Ovary (tissue), 9 donors: Measurements from ENCODE around the gene CD300H. TPM values are rescaled to one million over a fixed set of nuclear protein-coding genes. Genes with fewer than 3 reads are reported as not detected.

ENCODE experiments used
- DNase-seq, 5 donors: peaks; one replicate each; pipeline ENCODE4 v3.0.0-alpha.2; 2019 to 2020
- H3K27ac ChIP-seq, 2 donors: fragments of 200-600 bp; one replicate each; pipeline versions ENCODE4 v1.5.1 to v1.8.0; 2019 to 2022
- H3K27me3 ChIP-seq: fragments of 200-600 bp; one replicate; pipeline ENCODE4 v1.8.0; 2022
- H3K36me3 ChIP-seq: fragments of 200-600 bp; sonication (generic); one replicate; pipeline ENCODE4 v1.5.1; 2019
- H3K4me1 ChIP-seq: one replicate; pipeline ENCODE4 v1.8.1; 2013; ENCODE audit warnings: mild to moderate bottlenecking, moderate library complexity; ENCODE audit not compliant: insufficient read depth
- H3K4me3 ChIP-seq: fragments of 200-600 bp; sonication (generic); one replicate; pipeline ENCODE4 v1.5.1; 2017
- H3K9me3 ChIP-seq, 2 donors: fragments of 200-600 bp in 1 of 2; sonication (generic) in 1 of 2; one replicate each; pipeline versions ENCODE4 v1.5.1 to v1.8.1; 2013 to 2019; ENCODE audit warnings: mild to moderate bottlenecking in 1 of 2, moderate library complexity in 1 of 2
- EP300 ChIP-seq: sonication (generic); formaldehyde crosslinking; IDR thresholded peaks from one replicate; pipeline ENCODE4 v1.6.1; 2017; ENCODE audit warnings: antibody characterized with exemption
- POLR2A ChIP-seq: fragments of 450-650 bp; IDR thresholded peaks from one replicate; pipeline ENCODE4 v1.6.1; 2017; ENCODE audit warnings: antibody characterized with exemption, mild to moderate bottlenecking, moderate library complexity
- WGBS, 3 donors: extraction: QIAGEN DNeasy Blood & Tissue Kit in 1 of 3; methylation state at CpG; one replicate each; pipeline versions ENCODE4 v1.1.5 to v1.1.7; 2013 to 2017; 5-methylcytosine and 5-hydroxymethylcytosine counted together
- intact Hi-C, 4 donors: fragments of 100-400 bp; cut with DNase I; formaldehyde crosslinking; loops; one replicate each; pipeline versions ENCODE4 v1.11.0 to v1.15.1; 2022 to 2023
- polyA plus RNA-seq, 2 donors: library from polyadenylated mRNA; stranded (reverse); fragments of 200-250 nt in 1 of 2; fragments of 350-450 nt in 1 of 2; fragmentation: Illumina TruSeq in 1 of 2; extraction: RNeasy Lipid Tissue Mini Kit (QIAGEN cat#74804) in 1 of 2; gene quantifications; one replicate each; pipeline ENCODE4 v1.2.3, GENCODE V29; 2013 to 2014
- total RNA-seq, 7 donors: library from RNA; depleted of rRNA in 2 of 7; stranded (reverse); fragments of >200 nt in 2 of 7; fragmentation: NEBNext Ultra II Directional in 3 of 7; extraction: Animal tissue kit (Norgen Biotek cat#: 25700) in 3 of 7; gene quantifications; one replicate each; pipeline versions ENCODE4 v1.1.0 to v1.2.4, GENCODE V29; 2016 to 2023
- TF ChIP-seq, protein P1 (sequence below), 3 donors: fragments of 450-650 bp in 2 of 3; fragments of 200-600 bp in 1 of 3; IDR thresholded peaks; one replicate each; pipeline versions ENCODE4 v1.5.1 to v1.8.0; 2016 to 2022; ENCODE audit warnings: antibody characterized with exemption in 3 of 3, mild to moderate bottlenecking in 1 of 3
- donor health status: DM: no; HTN: no; CAD: no; lungs with moderate emphysema.
- donor health status: DM: no; HTN: no; CAD: no.
- donor health status: Bipolar disorder and iron deficiency.
- donor health status: DM: yes; HTN: yes; CAD: no.
- donor health status: DM: no; HTN: no; CAD: no.
- donor health status: DM: yes; HTN: yes; CAD: no.

CD300H gene
- total and polyA plus RNA-seq, 9 donors, result not detected

DNA sequence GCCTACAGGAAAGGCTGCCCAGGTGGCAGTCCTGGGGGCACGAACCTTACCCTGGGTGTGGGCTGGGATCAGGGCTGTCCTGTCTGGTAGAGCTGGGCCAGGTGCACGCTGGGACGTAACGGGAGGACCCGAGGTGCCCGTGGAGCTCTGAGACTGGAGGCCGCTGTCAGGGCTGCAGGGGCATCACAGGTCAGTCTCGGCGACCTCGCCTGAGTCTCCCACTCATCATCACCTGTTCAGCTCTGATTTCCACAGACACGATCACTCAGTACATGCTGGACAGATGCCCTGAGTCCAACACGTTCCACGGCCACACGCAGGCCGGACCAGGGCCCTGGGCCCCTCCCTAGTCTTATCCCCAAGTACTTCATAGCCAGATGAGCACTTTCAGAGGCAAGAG, 16.7 kb downstream of the CD300H start:
- no peak overlapping the region for H3K4me3 ChIP-seq
- no peaks in the 10 kb centered on the region for H3K36me3 ChIP-seq
- no peaks in the 10 kb centered on the region for H3K4me1 ChIP-seq
- WGBS, 3 donors, result 63 to 83% (median 69%) methylated on average over 10 to 15 of the region's 15 CpGs
- H3K27ac ChIP-seq, result no peak overlapping the region
- no peaks in the 10 kb centered on the region for H3K9me3 ChIP-seq
- TF ChIP-seq, protein P1, sequence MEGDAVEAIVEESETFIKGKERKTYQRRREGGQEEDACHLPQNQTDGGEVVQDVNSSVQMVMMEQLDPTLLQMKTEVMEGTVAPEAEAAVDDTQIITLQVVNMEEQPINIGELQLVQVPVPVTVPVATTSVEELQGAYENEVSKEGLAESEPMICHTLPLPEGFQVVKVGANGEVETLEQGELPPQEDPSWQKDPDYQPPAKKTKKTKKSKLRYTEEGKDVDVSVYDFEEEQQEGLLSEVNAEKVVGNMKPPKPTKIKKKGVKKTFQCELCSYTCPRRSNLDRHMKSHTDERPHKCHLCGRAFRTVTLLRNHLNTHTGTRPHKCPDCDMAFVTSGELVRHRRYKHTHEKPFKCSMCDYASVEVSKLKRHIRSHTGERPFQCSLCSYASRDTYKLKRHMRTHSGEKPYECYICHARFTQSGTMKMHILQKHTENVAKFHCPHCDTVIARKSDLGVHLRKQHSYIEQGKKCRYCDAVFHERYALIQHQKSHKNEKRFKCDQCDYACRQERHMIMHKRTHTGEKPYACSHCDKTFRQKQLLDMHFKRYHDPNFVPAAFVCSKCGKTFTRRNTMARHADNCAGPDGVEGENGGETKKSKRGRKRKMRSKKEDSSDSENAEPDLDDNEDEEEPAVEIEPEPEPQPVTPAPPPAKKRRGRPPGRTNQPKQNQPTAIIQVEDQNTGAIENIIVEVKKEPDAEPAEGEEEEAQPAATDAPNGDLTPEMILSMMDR (IDR thresholded peaks at IDR 0.05), result no peak
- TF ChIP-seq EP300 (no peak), POLR2A (no peak)
- DNase-seq, result no peak
- H3K27me3 ChIP-seq, result no peaks in the 10 kb centered on the region
- intact Hi-C loops, result loop anchor here in 1 of 4 donors (10.0 kb wide), 1 partner anchor 64 kb away; no protein-coding TSS in a partner anchor

DNA sequence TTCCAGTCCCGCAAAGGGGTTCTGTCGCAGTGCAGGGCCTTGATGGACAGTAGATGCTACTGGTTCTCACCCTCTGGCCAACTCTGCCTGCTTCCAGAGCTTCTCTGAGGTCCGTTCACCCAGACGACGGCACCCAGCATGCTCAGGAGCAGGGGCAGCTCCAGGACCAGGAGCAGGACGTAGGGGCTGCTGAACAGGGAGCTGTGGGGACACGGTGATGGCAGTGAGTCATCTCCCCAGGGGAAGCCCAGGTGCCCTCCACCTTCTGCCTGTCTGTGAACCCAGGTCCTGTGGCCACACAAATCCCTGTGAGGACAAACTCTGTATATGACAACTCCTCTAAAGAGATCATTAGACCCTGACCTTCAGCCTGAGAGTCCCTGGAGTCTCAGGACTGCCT, 18.0 kb downstream of the CD300H start:
- Histone ChIP-seq H3K4me3 (no peak overlapping the region), H3K27me3 (no peaks in the 10 kb centered on the region), H3K9me3 (no peaks in the 10 kb centered on the region), H3K36me3 (no peaks in the 10 kb centered on the region), H3K4me1 (no peaks in the 10 kb centered on the region), H3K27ac (no peak overlapping the region)
- 64 to 86% (median 65%) methylated on average over 7 of the region's 7 CpGs for WGBS, 3 donors
- DNase-seq, result no peak
- TF ChIP-seq EP300, result no peak
- TF ChIP-seq, protein P1 (IDR thresholded peaks at IDR 0.05), result no peak
- TF ChIP-seq POLR2A, result no peak
- intact Hi-C loops, result no loop called here

DNA sequence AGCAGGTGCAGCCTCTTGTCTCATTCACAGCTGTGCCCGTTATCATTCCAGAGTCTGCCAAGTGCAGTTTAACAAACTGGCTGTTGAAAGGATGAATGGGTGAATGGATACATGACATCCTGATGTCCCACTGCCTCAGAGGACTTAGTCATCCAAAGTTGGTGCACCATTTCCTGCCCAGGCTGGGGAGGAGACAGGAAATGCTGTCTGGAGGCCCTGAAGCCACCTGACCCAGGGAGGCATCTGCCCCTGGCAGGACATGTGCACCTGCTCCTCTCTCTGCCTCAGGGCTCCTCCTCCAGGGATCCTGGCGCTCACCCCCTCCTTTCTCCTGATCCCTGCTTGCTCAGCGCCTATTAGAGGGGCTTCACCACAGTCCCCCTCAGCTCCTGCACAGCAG, 19.6 kb downstream of the CD300H start:
- H3K27me3 ChIP-seq, result no peaks in the 10 kb centered on the region
- no peak for DNase-seq
- no peaks in the 10 kb centered on the region for H3K9me3 ChIP-seq
- WGBS, 3 donors, result 68 to 82% (median 81%) methylated on average over 3 of the region's 3 CpGs
- H3K27ac ChIP-seq, result no peak overlapping the region
- TF ChIP-seq, protein P1 (IDR thresholded peaks at IDR 0.05), result no peak
- TF ChIP-seq EP300, result no peak
- no peak for TF ChIP-seq POLR2A
- H3K4me3 ChIP-seq, result no peak overlapping the region
- no peaks in the 10 kb centered on the region for H3K36me3 ChIP-seq
- intact Hi-C loops, result no loop called here
- H3K4me1 ChIP-seq, result no peaks in the 10 kb centered on the region

DNA sequence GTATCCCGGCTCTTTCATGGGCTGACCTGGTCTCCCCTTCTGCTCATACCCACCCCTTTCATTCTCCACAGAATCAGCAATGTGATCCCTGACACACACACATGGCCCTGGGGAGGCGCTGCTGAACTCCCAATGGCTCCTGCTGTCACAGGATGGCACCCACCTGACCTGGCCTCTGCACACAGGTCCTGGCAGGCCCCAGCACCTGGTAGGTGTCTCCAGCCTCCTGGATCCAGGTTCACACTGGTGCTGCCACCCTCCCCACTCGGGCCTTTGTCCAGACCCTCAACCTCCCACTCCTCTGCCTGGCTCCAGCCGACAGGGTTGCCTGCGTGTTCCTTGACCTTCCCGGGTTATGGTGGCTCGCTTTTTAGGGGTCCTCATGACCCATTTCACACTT, 20.0 kb downstream of the CD300H start:
- WGBS, 3 donors, result 70 to 77% (median 76%) methylated on average over 7 of the region's 7 CpGs

More for the DNA sequence above, 20.0 kb downstream of the CD300H start:
- H3K36me3 ChIP-seq, result no peaks in the 10 kb centered on the region
- H3K9me3 ChIP-seq, result no peaks in the 10 kb centered on the region
- TF ChIP-seq POLR2A (no peak), EP300 (no peak)
- TF ChIP-seq, protein P1 (IDR thresholded peaks at IDR 0.05), result no peak
- H3K27ac ChIP-seq, result no peak overlapping the region
- H3K4me1 ChIP-seq, result no peaks in the 10 kb centered on the region
- no peak for DNase-seq
- intact Hi-C loops, result no loop called here
- no peak overlapping the region for H3K4me3 ChIP-seq
- H3K27me3 ChIP-seq, result no peaks in the 10 kb centered on the region
